Neural progenitor cell (in vitro differentiated cells): ENCODE results near the gene PLA2G1B.

Experiments used
- CTCF ChIP-seq: fragments of 200-600 bp; sonication (generic); IDR thresholded peaks from 2 replicates; pipeline ENCODE4 v1.5.1; 2017; ENCODE audit warnings: antibody characterized with exemption, mild to moderate bottlenecking
- EZH2 ChIP-seq: fragments of 200-600 bp; sonication (generic); IDR thresholded peaks from 2 replicates; pipeline ENCODE4 v1.6.1; 2017; ENCODE audit warnings: antibody characterized with exemption, mild to moderate bottlenecking, moderate library complexity
- EZH2phosphoT487 ChIP-seq: fragments of 200-600 bp; sonication (generic); IDR thresholded peaks from 2 replicates; pipeline ENCODE4 v1.6.1; 2017; ENCODE audit warnings: antibody characterized with exemption

DNA sequence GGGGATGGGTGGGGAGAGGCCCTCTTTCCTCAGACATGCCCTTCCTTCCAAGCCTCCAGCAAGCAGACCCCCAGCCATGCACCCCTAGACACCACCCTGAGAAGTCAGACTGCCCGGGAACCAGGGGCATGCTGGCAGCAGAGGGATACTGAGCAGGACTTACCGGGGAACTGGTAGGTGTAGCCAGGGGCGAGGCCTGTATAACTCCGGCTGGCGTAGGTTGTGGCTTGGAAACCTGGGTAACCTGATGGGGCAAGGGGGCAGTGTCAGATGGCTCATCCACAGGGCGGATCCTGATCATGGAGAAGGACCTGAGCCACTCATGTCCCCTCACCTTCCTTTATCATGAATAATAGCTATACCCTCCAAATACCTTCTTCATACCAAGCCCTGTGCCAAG lies 25.6 kb upstream of the PLA2G1B start:
- TF ChIP-seq CTCF (no peak), EZH2 (no peak), EZH2phosphoT487 (no peak)
